Measurements from ENCODE around the gene TEX2.

- TF ChIP-seq TAF1 (IDR thresholded peaks at IDR 0.05; ENCODE audit: low read depth), result no peak
- TF ChIP-seq EP300 (IDR thresholded peaks at IDR 0.05; ENCODE audit: borderline replicate concordance), result no peak
- TF ChIP-seq CEBPB (IDR thresholded peaks at IDR 0.05), result no peak
- TF ChIP-seq REST (IDR thresholded peaks at IDR 0.05; ENCODE audit: low read depth), result no peak
- no peak for TF ChIP-seq EGR1 (IDR thresholded peaks at IDR 0.05)
- TF ChIP-seq RAD21 (IDR thresholded peaks at IDR 0.05; ENCODE audit: low read depth), result no peak
- no peak for TF ChIP-seq YY1 (IDR thresholded peaks at IDR 0.05; ENCODE audit: low read depth)
- no peak for TF ChIP-seq TCF12 (IDR thresholded peaks at IDR 0.05; ENCODE audit: low read depth)
- no peak for TF ChIP-seq NFIC (IDR thresholded peaks at IDR 0.05)
- no peak for TF ChIP-seq CREB1 (IDR thresholded peaks at IDR 0.05; ENCODE audit: low read depth)
- TF ChIP-seq USF1 (IDR thresholded peaks at IDR 0.05), result no peak
- no peak for TF ChIP-seq MAX (IDR thresholded peaks at IDR 0.05)
- TF ChIP-seq ZBTB7A (IDR thresholded peaks at IDR 0.05; ENCODE audit: low read depth), result no peak
- TF ChIP-seq TEAD4 (IDR thresholded peaks at IDR 0.05), result no peak
Observed at GRCh38 chr17:64203630-64204029, 59.4 kb downstream of the TEX2 start.
